HCT116 (cell line): ENCODE data around the gene PLA2G7. TPM values are rescaled to one million over a fixed set of nuclear protein-coding genes. Genes with fewer than 3 reads are reported as not detected.

ENCODE experiments used
- ATAC-seq: fragments of 200-7000 bp; cut with Tn5 transposase; 2 replicates; pipeline ENCODE4 v1.9.1; 2020; ENCODE audit warnings: mild to moderate bottlenecking, moderate library complexity
- BruUV-seq: library from RNA; stranded (reverse); fragments of 400-500 nt; replicated peaks from 2 replicates; lab custom pipeline; 2021; lab: Mats Ljungman, UMichigan
- CTCF ChIA-PET: fragments of 300-600 bp; sonication (Branson Sonifier 250); formaldehyde crosslinking; loops from one replicate; lab custom pipeline; 2021; ENCODE audit warnings: antibody characterized with exemption; lab: Charles Lee
- POLR2A ChIA-PET: fragments of 300-600, 350-600 bp; sonication (Branson Sonifier 250); formaldehyde crosslinking; loops from one replicate; lab custom pipeline; 2021; ENCODE audit warnings: antibody characterized with exemption; lab: Charles Lee
- RAD21 ChIA-PET, 2 experiments: fragments of 300-600 bp; sonication (Branson Sonifier 250); formaldehyde crosslinking; loops; one replicate each; lab custom pipeline; 2023; ENCODE audit warnings: low total read pairs in 2 of 2; ENCODE audit not compliant: uncharacterized antibody in 2 of 2, unreplicated experiment in 2 of 2, low non-redundant PET in 1 of 2; lab: Charles Lee
- DNase-seq: peaks from one replicate; pipeline ENCODE4 v3.0.0-alpha.2; 2010; ENCODE audit warnings: low read depth, low spot score
- H2AFZ ChIP-seq: fragments of 200-600 bp; shearing (Covaris generic), sonication (generic); 2 replicates; pipeline ENCODE4 v1.6.1; 2017; ENCODE audit warnings: low read depth, mixed run types, mixed read lengths, antibody characterized with exemption, low read length; ENCODE audit not compliant: poor library complexity, severe bottlenecking
- H3K27ac ChIP-seq: 2 replicates; pipeline ENCODE4 v1.5.1; 2012; ENCODE audit warnings: low read depth, low read length
- H3K27me3 ChIP-seq: fragments of 200-600 bp; sonication (generic); 2 replicates; pipeline ENCODE4 v1.6.1; 2016; ENCODE audit warnings: mixed run types, low read length, mixed read lengths; ENCODE audit not compliant: insufficient read depth
- H3K36me3 ChIP-seq, 2 experiments: fragments of 200-500 bp in 1 of 2; fragments of 200-600 bp in 1 of 2; sonication (Bioruptor generic) in 1 of 2; sonication (generic) in 1 of 2; 2 replicates each; pipeline versions ENCODE4 v1.5.1 to v1.6.1; 2014 to 2016; ENCODE audit warnings: low read length in 2 of 2, inconsistent platforms in 1 of 2, mixed read lengths in 1 of 2, mixed run types in 1 of 2; ENCODE audit not compliant: insufficient read depth in 2 of 2, control insufficient read depth in 1 of 2
- H3K4me1 ChIP-seq, 2 experiments: fragments of 200-600 bp in 1 of 2; sonication (generic) in 1 of 2; 2 replicates each; pipeline versions ENCODE4 v1.5.1 to v1.6.1; 2012 to 2017; ENCODE audit warnings: low read length in 2 of 2, inconsistent platforms in 1 of 2, mild to moderate bottlenecking in 1 of 2, mixed read lengths in 1 of 2, mixed run types in 1 of 2, moderate library complexity in 1 of 2; ENCODE audit not compliant: insufficient read depth in 2 of 2, control insufficient read depth in 1 of 2
- H3K4me2 ChIP-seq: fragments of 200-600 bp; sonication (generic); 2 replicates; pipeline ENCODE4 v1.6.1; 2017; ENCODE audit warnings: mixed run types, low read length, mixed read lengths
- H3K4me3 ChIP-seq, 2 experiments: fragments of 200-600 bp in 1 of 2; sonication (generic) in 1 of 2; replicated peaks in 1 of 2; 2 replicates each; pipeline ENCODE4 v1.5.1; 2011 to 2016; ENCODE audit warnings: low read length in 2 of 2, control low read depth in 1 of 2, low read depth in 1 of 2, mild to moderate bottlenecking in 1 of 2, mixed read lengths in 1 of 2, mixed run types in 1 of 2
- H3K79me2 ChIP-seq: fragments of 200-600 bp; sonication (generic); 2 replicates; pipeline ENCODE4 v1.6.1; 2017; ENCODE audit warnings: mild to moderate bottlenecking, mixed run types, low read length, moderate library complexity, mixed read lengths; ENCODE audit not compliant: insufficient read depth
- H3K9ac ChIP-seq: fragments of 200-600 bp; sonication (generic); 2 replicates; pipeline ENCODE4 v1.6.1; 2016; ENCODE audit warnings: low read length, mixed read lengths
- H3K9me2 ChIP-seq: fragments of 200-600 bp; sonication (generic), shearing (Covaris generic); 2 replicates; pipeline ENCODE4 v1.6.1; 2017; ENCODE audit warnings: mixed run types, mild to moderate bottlenecking, moderate library complexity; ENCODE audit not compliant: insufficient read depth
- H3K9me3 ChIP-seq, 2 experiments: fragments of 200-500 bp in 1 of 2; fragments of 200-600 bp in 1 of 2; sonication (Bioruptor generic) in 1 of 2; sonication (generic) in 1 of 2; 2 replicates each; pipeline ENCODE4 v1.6.1; 2014 to 2017; ENCODE audit warnings: low read length in 2 of 2, mixed read lengths in 2 of 2, inconsistent platforms in 1 of 2, low read depth in 1 of 2, mild to moderate bottlenecking in 1 of 2, mixed run types in 1 of 2, moderate library complexity in 1 of 2; ENCODE audit not compliant: control insufficient read depth in 1 of 2, insufficient read depth in 1 of 2
- H4K20me1 ChIP-seq: fragments of 200-600 bp; sonication (generic), shearing (Covaris generic); 2 replicates; pipeline ENCODE4 v1.6.1; 2017; ENCODE audit warnings: mixed run types, mild to moderate bottlenecking, moderate library complexity; ENCODE audit not compliant: insufficient read depth
- CBX3 ChIP-seq: IDR thresholded peaks from 2 replicates; pipeline ENCODE4 v1.6.1; 2012; ENCODE audit warnings: low read depth
- CTCF ChIP-seq, 3 experiments: fragments of 200-600 bp in 1 of 3; sonication (generic) in 1 of 3; IDR thresholded peaks in 2 of 3; conservative IDR thresholded peaks in 1 of 3; 2 replicates each; pipeline ENCODE4 v1.5.1; 2012 to 2017; ENCODE audit warnings: low read depth in 2 of 3, low read length in 2 of 3, antibody characterized with exemption in 1 of 3, borderline replicate concordance in 1 of 3, control low read depth in 1 of 3, mild to moderate bottlenecking in 1 of 3, mixed read lengths in 1 of 3, mixed run types in 1 of 3, moderate library complexity in 1 of 3; ENCODE audit not compliant: insufficient read depth in 1 of 3
- EGR1 ChIP-seq: IDR thresholded peaks from 2 replicates; pipeline ENCODE4 v1.6.1; 2012; ENCODE audit warnings: low read depth
- RAD21 ChIP-seq: IDR thresholded peaks from 2 replicates; pipeline ENCODE4 v1.6.1; 2012; ENCODE audit warnings: low read depth, mild to moderate bottlenecking
- REST ChIP-seq: IDR thresholded peaks from 2 replicates; pipeline ENCODE4 v1.6.1; 2012; ENCODE audit warnings: low read depth
- SP1 ChIP-seq: IDR thresholded peaks from 2 replicates; pipeline ENCODE4 v1.6.1; 2012; ENCODE audit warnings: low read depth
- TCF7L2 ChIP-seq: IDR thresholded peaks from 2 replicates; pipeline ENCODE4 v1.7.0; 2011; ENCODE audit warnings: borderline replicate concordance, inconsistent platforms; ENCODE audit not compliant: insufficient read depth, insufficient read length; ENCODE audit errors: extremely low read depth
- ZFX ChIP-seq: fragments of 450-650 bp; IDR thresholded peaks from 2 replicates; pipeline ENCODE4 v1.6.1; 2017
- intact Hi-C: fragments of 100-400 bp; cut with micrococcal nuclease; formaldehyde crosslinking; loops from 2 replicates; pipeline ENCODE4 v1.10.0; 2022
- total RNA-seq: library from RNA; stranded (reverse); gene quantifications from one replicate; pipeline ENCODE4 v1.2.1, GENCODE V29; 2021; ENCODE audit not compliant: unreplicated experiment

Gene PLA2G7
- total RNA-seq, 1 experiment from 2014 or later = 2.8 TPM

- intact Hi-C loops = no loop called here
- POLR2A ChIA-PET = no interaction called here
- CTCF ChIA-PET = no interaction called here
- Histone ChIP-seq H2AFZ (no peak overlapping the region), H3K36me3 (no peaks in the 10 kb centered on the region), H4K20me1 (no peaks in the 10 kb centered on the region), H3K79me2 (no peaks in the 10 kb centered on the region), H3K27ac (no peak overlapping the region), H3K9ac (no peak overlapping the region)
- DNase-seq (no peak), ATAC-seq (no peak)
- TF ChIP-seq SP1 = no peak
- no peak for TF ChIP-seq TCF7L2
- TF ChIP-seq ZFX = no peak
- TF ChIP-seq, all 23 proteins: peak for 0
- H3K4me2 ChIP-seq = no peak overlapping the region
- no peak overlapping the region for H3K4me3 ChIP-seq
- no peaks in the 10 kb centered on the region for H3K27me3 ChIP-seq
- no peaks in the 10 kb centered on the region for H3K9me3 ChIP-seq
- RAD21 ChIA-PET = no interaction called here
- BruUV-seq = no TSS peak
- H3K9me2 ChIP-seq = no peaks in the 10 kb centered on the region
- H3K4me1 ChIP-seq = peaks cover 3 to 8% of the 10 kb centered on the region in 2 experiments; a peak in 2 of 4 replicates
Observed at GRCh38 chr6:46657642-46658041, 77.5 kb downstream of the PLA2G7 start.

- Histone ChIP-seq H3K36me3 (no peaks in the 10 kb centered on the region), H2AFZ (no peak overlapping the region), H3K79me2 (no peaks in the 10 kb centered on the region), H3K9me3 (no peaks in the 10 kb centered on the region), H3K9ac (no peak overlapping the region), H3K27me3 (no peaks in the 10 kb centered on the region), H3K9me2 (no peaks in the 10 kb centered on the region), H3K4me2 (peak overlapping the region; percentile 10; the same call in 1 of the 2 replicates), H3K4me3 (no peak overlapping the region), H4K20me1 (no peaks in the 10 kb centered on the region), H3K4me1 (peaks cover 3 to 17% of the 10 kb centered on the region in 2 experiments; a peak in 2 of 4 replicates), H3K27ac (no peak overlapping the region)
- BruUV-seq = no TSS peak
- ChIA-PET POLR2A (no interaction called here), CTCF (interaction anchor here (0.6 to 1.8 kb wide), 12 partner anchors 10 to 450 kb away, joined by 3 to 9 read pairs (median 4); partner anchors contain the start of gene RCAN2), RAD21 (no interaction called here)
- intact Hi-C loops = no loop called here
- TF ChIP-seq REST (no peak), CTCF (IDR thresholded peaks at IDR 0.05 in 2 of 3, conservative IDR thresholded peaks at IDR 0.05 in 1 of 3; ENCODE audit: borderline replicate concordance in 1 of 3, insufficient read depth in 1 of 3, low read depth in 2 of 3, low read length in 2 of 3) (peak in 2 of 3 experiments; percentile 76 to 79; a peak in 4 of 6 replicates), CBX3 (0 out of 2 replicates have a peak, but pooled peaks have one; percentile 33), EGR1 (no peak), RAD21 (peak; percentile 25; the same call in 1 of the 2 replicates)
- peak; percentile 24 for DNase-seq
- ATAC-seq = peak; percentile 36; the same call in 1 of the 2 replicates
Observed at GRCh38 chr6:46655803-46656202, 79.4 kb downstream of the PLA2G7 start.
